GM12873 (cell line): ENCODE data around the gene RNF227.

Experiments
- TF ChIP-seq, protein P1 (sequence below): IDR thresholded peaks from 2 replicates; pipeline ENCODE4 v1.5.1; 2012; ENCODE audit warnings: low read depth, mild to moderate bottlenecking, moderate library complexity, low read length, control low read depth; ENCODE audit not compliant: insufficient read depth; ENCODE audit errors: missing control alignments

Gene RNF227

GRCh38 chr17:7915611-7916384, at the start of gene RNF227:
Gene RNF227 (minus strand): TSS chr17:7916289. CDS start chr17:7916195, 94 bp downstream.
- TF ChIP-seq, protein P1, sequence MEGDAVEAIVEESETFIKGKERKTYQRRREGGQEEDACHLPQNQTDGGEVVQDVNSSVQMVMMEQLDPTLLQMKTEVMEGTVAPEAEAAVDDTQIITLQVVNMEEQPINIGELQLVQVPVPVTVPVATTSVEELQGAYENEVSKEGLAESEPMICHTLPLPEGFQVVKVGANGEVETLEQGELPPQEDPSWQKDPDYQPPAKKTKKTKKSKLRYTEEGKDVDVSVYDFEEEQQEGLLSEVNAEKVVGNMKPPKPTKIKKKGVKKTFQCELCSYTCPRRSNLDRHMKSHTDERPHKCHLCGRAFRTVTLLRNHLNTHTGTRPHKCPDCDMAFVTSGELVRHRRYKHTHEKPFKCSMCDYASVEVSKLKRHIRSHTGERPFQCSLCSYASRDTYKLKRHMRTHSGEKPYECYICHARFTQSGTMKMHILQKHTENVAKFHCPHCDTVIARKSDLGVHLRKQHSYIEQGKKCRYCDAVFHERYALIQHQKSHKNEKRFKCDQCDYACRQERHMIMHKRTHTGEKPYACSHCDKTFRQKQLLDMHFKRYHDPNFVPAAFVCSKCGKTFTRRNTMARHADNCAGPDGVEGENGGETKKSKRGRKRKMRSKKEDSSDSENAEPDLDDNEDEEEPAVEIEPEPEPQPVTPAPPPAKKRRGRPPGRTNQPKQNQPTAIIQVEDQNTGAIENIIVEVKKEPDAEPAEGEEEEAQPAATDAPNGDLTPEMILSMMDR = no peak

- TF ChIP-seq, protein P1 = no peak
Observed at GRCh38 chr17:7961421-7961820, 45.3 kb upstream of the RNF227 start.

GRCh38 chr17:7959503-7960253, 43.6 kb upstream of the RNF227 start:
- TF ChIP-seq, protein P1 = no peak

DNA sequence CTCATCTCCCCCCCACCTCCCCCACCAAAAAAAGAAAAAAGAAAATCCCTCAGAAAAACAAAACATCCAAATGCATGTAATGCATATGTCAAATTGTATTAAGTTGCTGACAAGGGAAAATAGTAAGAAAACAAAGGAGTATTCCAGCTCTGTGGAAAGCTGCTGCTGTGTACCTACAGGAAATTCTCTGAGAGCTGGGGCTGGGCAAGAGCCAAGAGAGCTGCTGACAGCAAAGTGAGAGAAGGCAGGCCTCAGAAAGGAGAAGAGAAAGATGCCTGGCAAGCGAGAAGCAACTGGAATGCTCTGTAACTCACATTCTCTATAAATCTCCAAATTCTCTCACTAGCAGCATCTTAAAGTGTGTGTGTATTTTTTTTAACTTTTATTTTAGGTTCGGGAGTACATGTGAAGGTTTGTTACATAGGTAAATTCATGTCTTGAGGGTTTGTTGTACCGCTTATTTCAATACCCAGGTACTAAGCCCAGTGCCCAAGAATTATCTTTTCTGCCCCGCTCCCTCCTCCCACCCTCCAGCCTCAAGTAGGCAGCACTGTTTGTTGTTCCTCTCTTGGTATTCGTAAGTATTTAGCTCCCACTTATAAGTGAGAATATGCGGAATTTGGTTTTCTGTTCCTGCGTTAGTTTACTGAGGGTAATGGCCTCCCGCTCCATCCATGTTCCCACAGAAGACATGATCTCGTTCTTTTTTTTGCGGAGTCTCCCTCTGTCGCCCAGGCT, 40.3 kb upstream of the RNF227 start:
- TF ChIP-seq, protein P1 = no peak

DNA sequence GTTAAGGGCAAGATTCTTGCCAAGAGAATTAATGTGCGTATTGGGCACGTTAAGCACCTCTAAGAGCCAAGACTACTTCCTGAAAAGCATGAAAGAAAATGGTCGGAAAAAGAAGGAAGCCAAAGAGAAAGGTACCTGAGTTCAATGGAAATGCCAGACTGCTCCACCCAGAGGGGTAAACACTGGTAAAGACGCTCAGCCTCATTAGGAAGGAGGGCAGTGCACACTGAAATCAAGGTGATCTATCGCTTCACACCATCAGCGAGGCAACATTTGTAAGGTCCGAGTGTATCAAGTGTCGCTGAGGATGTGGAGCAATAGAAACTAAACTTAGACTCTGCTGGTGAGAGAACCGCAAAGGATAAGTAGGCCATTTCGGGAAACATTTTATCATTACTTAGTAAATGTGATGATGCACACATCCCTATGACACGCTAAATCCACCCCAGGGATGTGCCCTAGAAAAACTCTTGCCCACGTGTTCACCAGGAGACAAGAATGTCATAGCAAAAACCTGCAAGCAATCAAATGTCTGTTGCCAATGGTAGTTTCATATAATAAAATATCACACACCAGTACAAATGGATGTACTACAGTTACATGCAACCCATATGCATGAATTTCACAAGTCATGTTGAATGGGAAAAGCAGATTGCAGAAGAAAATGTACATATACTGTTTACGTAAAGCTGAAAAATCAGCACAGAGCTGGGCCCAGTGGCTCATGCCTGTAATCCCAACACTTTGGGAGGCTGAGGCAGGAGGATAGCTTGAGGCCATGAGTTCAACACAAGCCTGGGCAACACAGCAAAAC, 39.5 kb upstream of the RNF227 start:
- TF ChIP-seq, protein P1 = no peak

- TF ChIP-seq, protein P1 = no peak
Observed at GRCh38 chr17:7951143-7951792, 35.2 kb upstream of the RNF227 start.
